Body of pancreas (tissue), 4 donors: ENCODE measurements around the gene IGF1R.

Experiments used
- CTCF ChIP-seq, 7 experiments: fragments of 450-650 bp in 4 of 7; fragments of 200-600 bp in 3 of 7; sonication (generic) in 3 of 7; IDR thresholded peaks; one replicate each; pipeline ENCODE4 v1.5.1; 2016 to 2019; ENCODE audit warnings: antibody characterized with exemption in 7 of 7
- POLR2A ChIP-seq, 3 donors: fragments of 450-650 bp; IDR thresholded peaks; one replicate each; pipeline ENCODE4 v1.6.1; 2016; ENCODE audit warnings: antibody characterized with exemption in 3 of 3, mild to moderate bottlenecking in 2 of 3

DNA sequence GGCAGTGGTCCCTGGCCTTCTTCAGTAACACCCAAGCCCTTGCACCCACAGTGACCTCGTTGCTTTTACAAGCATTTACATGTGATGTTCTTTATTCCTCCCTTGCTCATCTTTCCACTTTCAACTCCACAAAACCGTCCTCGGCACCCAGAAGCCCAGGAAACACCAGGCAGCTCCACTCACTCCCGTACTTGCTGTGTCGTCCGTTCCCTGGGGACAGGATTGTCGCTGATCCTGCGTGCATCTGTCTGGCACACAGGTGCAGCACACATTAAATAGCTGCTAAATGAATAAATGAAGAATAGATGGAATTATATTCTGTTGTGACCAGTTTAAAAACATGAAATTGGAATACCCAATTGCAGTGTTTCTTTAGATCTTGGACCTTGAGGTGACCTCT lies 239.6 kb downstream of the IGF1R start:
- TF ChIP-seq POLR2A (IDR thresholded peaks at IDR 0.05) (no peak), CTCF (IDR thresholded peaks at IDR 0.05) (no peak)
